ENCODE measurements around the gene RIMS4.

The RIMS4 gene

GRCh38 chr20:44795836-44796235, 14.5 kb downstream of the RIMS4 start:
- H3K79me2 ChIP-seq (ENCODE audit: insufficient read depth, low read length) = no peaks in the 10 kb centered on the region
- H2AFZ ChIP-seq (ENCODE audit: low read depth, low read length) = no peak overlapping the region
- H3K27ac ChIP-seq (ENCODE audit: low read length) = no peak overlapping the region
- H3K9ac ChIP-seq (ENCODE audit: low read depth, low read length) = no peak overlapping the region
- TF ChIP-seq CTCF (IDR thresholded peaks at IDR 0.05; ENCODE audit: borderline replicate concordance, extremely low read depth, low read length, poor library complexity, severe bottlenecking) (no peak), EZH2 (IDR thresholded peaks at IDR 0.05; ENCODE audit: borderline replicate concordance, low read depth, low read length, severe bottlenecking) (no peak)
- ATAC-seq (ENCODE audit: insufficient read depth, low read depth) = no peak
- H3K27me3 ChIP-seq (ENCODE audit: insufficient read depth, low read length, poor library complexity) = peaks cover 22% of the 10 kb centered on the region
- no peak overlapping the region for H3K4me2 ChIP-seq (ENCODE audit: insufficient read depth, low read length)
- no peaks in the 10 kb centered on the region for H3K4me1 ChIP-seq (ENCODE audit: insufficient read depth, low read length)
- no peaks in the 10 kb centered on the region for H4K20me1 ChIP-seq (ENCODE audit: insufficient read depth, low read length)
- H3K4me3 ChIP-seq (ENCODE audit: low read depth in 1 of 2, low read length in 2 of 2) = no peak overlapping the region
- H3K9me3 ChIP-seq (ENCODE audit: insufficient read depth, low read length, severe bottlenecking) = no peaks in the 10 kb centered on the region
- no peak for DNase-seq
- no peaks in the 10 kb centered on the region for H3K36me3 ChIP-seq (ENCODE audit: insufficient read depth, low read length)

- TF ChIP-seq CTCF (IDR thresholded peaks at IDR 0.05; ENCODE audit: borderline replicate concordance, extremely low read depth, low read length, poor library complexity, severe bottlenecking) = no peak
- Histone ChIP-seq H3K4me2 (ENCODE audit: insufficient read depth, low read length) (no peak overlapping the region), H3K4me1 (ENCODE audit: insufficient read depth, low read length) (no peaks in the 10 kb centered on the region), H2AFZ (ENCODE audit: low read depth, low read length) (no peak overlapping the region), H3K9ac (ENCODE audit: low read depth, low read length) (no peak overlapping the region), H3K36me3 (ENCODE audit: insufficient read depth, low read length) (no peaks in the 10 kb centered on the region), H3K4me3 (ENCODE audit: low read depth in 1 of 2, low read length in 2 of 2) (no peak overlapping the region), H3K27me3 (ENCODE audit: insufficient read depth, low read length, poor library complexity) (peaks cover 16% of the 10 kb centered on the region), H3K27ac (ENCODE audit: low read length) (no peak overlapping the region), H4K20me1 (ENCODE audit: insufficient read depth, low read length) (peaks cover 5% of the 10 kb centered on the region; the same call in 1 of the 2 replicates), H3K9me3 (ENCODE audit: insufficient read depth, low read length, severe bottlenecking) (no peaks in the 10 kb centered on the region), H3K79me2 (ENCODE audit: insufficient read depth, low read length) (no peaks in the 10 kb centered on the region)
- DNase-seq (no peak), ATAC-seq (ENCODE audit: insufficient read depth, low read depth) (no peak)
Observed at GRCh38 chr20:44792796-44793195, 17.6 kb downstream of the RIMS4 start.

GRCh38 chr20:44790638-44791393, 19.5 kb downstream of the RIMS4 start:
- no peak for DNase-seq
- no peak overlapping the region for H3K27ac ChIP-seq (ENCODE audit: low read length)
- no peak overlapping the region for H3K4me3 ChIP-seq (ENCODE audit: low read depth in 1 of 2, low read length in 2 of 2)
- H3K4me2 ChIP-seq (ENCODE audit: insufficient read depth, low read length) = no peak overlapping the region
- H3K9ac ChIP-seq (ENCODE audit: low read depth, low read length) = no peak overlapping the region
- no peaks in the 10 kb centered on the region for H3K36me3 ChIP-seq (ENCODE audit: insufficient read depth, low read length)
- no peaks in the 10 kb centered on the region for H3K4me1 ChIP-seq (ENCODE audit: insufficient read depth, low read length)
- TF ChIP-seq EZH2 (IDR thresholded peaks at IDR 0.05; ENCODE audit: borderline replicate concordance, low read depth, low read length, severe bottlenecking) = no peak
- TF ChIP-seq CTCF (IDR thresholded peaks at IDR 0.05; ENCODE audit: borderline replicate concordance, extremely low read depth, low read length, poor library complexity, severe bottlenecking) = no peak
- ATAC-seq (ENCODE audit: insufficient read depth, low read depth) = no peak
- peaks cover 10% of the 10 kb centered on the region; the same call in 1 of the 2 replicates for H4K20me1 ChIP-seq (ENCODE audit: insufficient read depth, low read length)
- peaks cover 5% of the 10 kb centered on the region for H3K27me3 ChIP-seq (ENCODE audit: insufficient read depth, low read length, poor library complexity)
- no peak overlapping the region for H2AFZ ChIP-seq (ENCODE audit: low read depth, low read length)
- H3K79me2 ChIP-seq (ENCODE audit: insufficient read depth, low read length) = no peaks in the 10 kb centered on the region
- no peaks in the 10 kb centered on the region for H3K9me3 ChIP-seq (ENCODE audit: insufficient read depth, low read length, severe bottlenecking)

Data from DND-41 (cell line).